ENCODE results near the gene MAP2K2. TPM values are rescaled to one million over a fixed set of nuclear protein-coding genes. Genes with fewer than 3 reads are reported as not detected.

Gene MAP2K2
- total RNA-seq, 4 donors from 2014 or later, result 76.9 to 128 (median 93.8) TPM

DNA sequence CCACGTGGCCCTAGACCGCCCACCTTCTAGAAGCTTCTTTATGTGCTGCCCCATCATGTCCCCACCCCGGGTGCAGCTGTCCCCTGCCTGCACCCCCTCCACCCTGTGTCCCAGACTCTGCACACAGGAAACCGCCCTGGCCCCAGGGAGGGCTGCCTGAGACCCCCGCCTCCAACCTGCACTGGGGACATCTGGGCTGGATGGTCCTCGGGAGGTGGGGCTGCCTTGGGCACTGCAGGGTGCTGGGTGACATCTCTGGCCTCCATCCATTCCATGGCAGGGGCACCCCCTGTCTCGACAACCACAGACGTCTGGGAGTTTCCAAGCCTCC, 39.4 kb downstream of the MAP2K2 start:
- no peaks in the 10 kb centered on the region for H3K9me3 ChIP-seq
- intact Hi-C loops (cut with DNase I), result no loop called here
- DNase-seq, result no peak
- peaks cover 1 to 6% (median 4%) of the 10 kb centered on the region in 3 donors for H3K36me3 ChIP-seq
- H3K27ac ChIP-seq, result peak overlapping the region; percentile 56 to 82 (median 71)
- 51 to 63% methylated on average over 3 to 6 of the region's 8 CpGs for WGBS, 2 donors
- TF ChIP-seq, protein P1, sequence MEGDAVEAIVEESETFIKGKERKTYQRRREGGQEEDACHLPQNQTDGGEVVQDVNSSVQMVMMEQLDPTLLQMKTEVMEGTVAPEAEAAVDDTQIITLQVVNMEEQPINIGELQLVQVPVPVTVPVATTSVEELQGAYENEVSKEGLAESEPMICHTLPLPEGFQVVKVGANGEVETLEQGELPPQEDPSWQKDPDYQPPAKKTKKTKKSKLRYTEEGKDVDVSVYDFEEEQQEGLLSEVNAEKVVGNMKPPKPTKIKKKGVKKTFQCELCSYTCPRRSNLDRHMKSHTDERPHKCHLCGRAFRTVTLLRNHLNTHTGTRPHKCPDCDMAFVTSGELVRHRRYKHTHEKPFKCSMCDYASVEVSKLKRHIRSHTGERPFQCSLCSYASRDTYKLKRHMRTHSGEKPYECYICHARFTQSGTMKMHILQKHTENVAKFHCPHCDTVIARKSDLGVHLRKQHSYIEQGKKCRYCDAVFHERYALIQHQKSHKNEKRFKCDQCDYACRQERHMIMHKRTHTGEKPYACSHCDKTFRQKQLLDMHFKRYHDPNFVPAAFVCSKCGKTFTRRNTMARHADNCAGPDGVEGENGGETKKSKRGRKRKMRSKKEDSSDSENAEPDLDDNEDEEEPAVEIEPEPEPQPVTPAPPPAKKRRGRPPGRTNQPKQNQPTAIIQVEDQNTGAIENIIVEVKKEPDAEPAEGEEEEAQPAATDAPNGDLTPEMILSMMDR (IDR thresholded peaks at IDR 0.05), result no peak
- no peak for TF ChIP-seq POLR2A (IDR thresholded peaks at IDR 0.05)
- no peaks in the 10 kb centered on the region for H3K27me3 ChIP-seq
- H3K4me1 ChIP-seq, result peaks cover 10 to 56% (median 14%) of the 10 kb centered on the region in 3 donors
- H3K4me3 ChIP-seq, result peak overlapping the region in 3 of 4 donors; percentile 9 to 48 (median 36)

DNA sequence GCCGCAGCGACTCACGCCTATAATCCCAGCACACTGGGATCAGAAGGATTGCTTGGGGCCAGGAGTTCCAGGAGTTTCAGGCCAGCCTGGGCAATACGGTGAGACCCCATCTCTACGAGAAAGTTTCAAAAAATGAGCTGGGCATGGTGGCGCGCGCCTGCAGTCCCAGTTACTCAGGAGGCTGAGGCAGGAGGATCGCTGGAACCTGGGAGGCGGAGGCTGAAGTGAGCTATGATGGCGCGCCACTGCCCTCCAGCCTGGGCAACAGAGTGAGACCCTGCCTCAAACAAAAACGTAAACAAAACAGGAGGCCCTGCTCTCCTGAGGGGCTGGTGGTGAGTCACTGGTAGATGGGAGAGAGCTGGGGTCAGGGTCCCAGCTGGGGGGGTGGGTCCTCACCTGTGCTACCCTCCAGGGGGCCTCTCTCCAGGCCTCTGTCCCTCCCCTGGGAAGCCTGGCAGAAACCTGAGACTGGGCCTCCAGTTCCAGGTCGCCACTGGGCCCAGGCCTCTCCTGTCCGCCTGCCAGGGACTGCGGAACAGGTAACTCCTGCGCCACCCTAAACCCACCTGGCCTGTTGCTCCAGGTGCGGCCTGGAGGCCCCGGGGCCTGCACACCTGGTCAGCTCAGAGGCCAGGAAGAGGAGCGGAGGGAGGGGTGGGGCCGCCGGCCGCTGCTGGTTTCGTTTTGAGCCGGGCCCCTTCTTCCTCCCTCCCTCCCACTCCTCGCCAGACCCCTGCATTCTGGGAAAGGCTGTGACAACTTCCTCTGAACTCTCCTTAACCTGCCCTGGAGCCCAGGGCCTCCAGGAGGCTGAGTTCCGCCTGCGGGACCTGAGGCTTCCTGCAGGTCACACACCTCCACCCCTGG, 40.0 kb downstream of the MAP2K2 start:
- H3K36me3 ChIP-seq, result no peaks in the 10 kb centered on the region
- 31 to 45% methylated on average over 18 to 19 of the region's 28 CpGs for WGBS, 2 donors
- peak overlapping the region; percentile 56 to 82 (median 71) for H3K27ac ChIP-seq
- DNase-seq, result no peak
- TF ChIP-seq, protein P1 (IDR thresholded peaks at IDR 0.05), result no peak
- H3K4me3 ChIP-seq, result peak overlapping the region; percentile 9 to 48 (median 25)
- H3K9me3 ChIP-seq, result no peaks in the 10 kb centered on the region
- peaks cover 10 to 61% (median 14%) of the 10 kb centered on the region in 3 donors for H3K4me1 ChIP-seq
- intact Hi-C loops (cut with DNase I), result no loop called here
- no peaks in the 10 kb centered on the region for H3K27me3 ChIP-seq

DNA sequence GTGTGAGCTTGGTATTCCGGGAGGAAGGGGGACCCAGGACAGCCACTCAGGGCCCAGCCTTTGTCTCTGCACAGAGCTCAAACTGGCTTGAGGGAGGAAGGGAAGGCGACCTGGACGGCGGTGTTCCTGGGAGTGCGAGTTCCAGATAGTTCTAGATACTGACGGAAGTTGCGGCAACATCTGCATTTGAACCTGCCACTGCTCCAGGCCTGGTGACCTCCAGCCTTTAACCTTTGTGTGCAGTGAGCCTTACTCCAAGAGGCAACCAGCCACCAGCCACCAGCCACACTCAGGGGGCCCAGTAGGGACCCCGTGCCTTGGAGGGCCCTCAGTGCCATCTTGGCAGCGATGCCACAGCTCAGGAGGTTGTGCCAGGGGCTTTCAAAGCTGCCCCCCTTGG, 41.8 kb downstream of the MAP2K2 start:
- intact Hi-C loops (cut with DNase I), result no loop called here

DNA sequence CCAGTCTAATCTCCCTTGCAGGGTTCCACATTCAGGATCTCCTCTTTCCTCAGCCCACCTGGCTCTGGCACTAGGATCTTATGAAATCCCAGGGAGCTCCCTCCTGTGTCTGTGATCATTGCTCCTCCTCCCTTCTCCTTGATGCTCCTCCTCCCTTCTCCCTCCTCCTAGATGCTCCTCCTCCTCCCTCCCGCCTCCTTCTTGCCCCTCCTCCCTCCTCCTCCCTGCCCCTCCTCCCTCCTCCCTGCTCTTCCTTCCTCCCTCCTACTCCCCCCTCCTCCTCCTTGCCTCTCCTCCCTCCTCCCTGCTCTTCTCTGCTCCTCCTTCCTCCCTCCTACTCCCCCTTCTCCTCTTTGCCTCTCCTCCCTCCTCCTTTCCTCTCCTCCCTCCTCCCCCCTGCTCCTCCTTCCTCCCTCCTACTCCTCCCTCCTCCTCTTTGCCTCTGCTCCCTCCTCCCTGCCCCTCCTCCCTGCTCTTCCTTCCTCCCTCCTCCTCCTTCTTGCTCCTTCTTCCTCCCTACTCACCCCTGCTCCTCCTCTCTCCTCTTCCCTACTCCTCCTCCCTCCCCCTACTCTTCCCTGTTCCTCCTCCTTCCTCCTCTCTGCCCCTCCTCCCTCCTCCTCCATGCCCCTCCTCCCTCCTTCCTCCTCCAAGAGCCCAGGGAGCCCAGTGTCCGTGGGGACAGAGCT, 42.3 kb downstream of the MAP2K2 start:
- no peak for DNase-seq
- intact Hi-C loops (cut with DNase I), result no loop called here
- H3K4me3 ChIP-seq, result no peak overlapping the region
- 11 to 23% methylated on average over 1 to 2 of the region's 2 CpGs for WGBS, 2 donors
- no peaks in the 10 kb centered on the region for H3K9me3 ChIP-seq
- peak overlapping the region in 2 of 4 donors; percentile 20 to 25 for H3K27ac ChIP-seq
- TF ChIP-seq, protein P1 (IDR thresholded peaks at IDR 0.05), result no peak
- TF ChIP-seq POLR2A (IDR thresholded peaks at IDR 0.05), result no peak
- no peaks in the 10 kb centered on the region for H3K36me3 ChIP-seq
- no peaks in the 10 kb centered on the region for H3K27me3 ChIP-seq
- peaks cover 20 to 65% (median 24%) of the 10 kb centered on the region in 3 donors for H3K4me1 ChIP-seq

More for the DNA sequence above, 41.8 kb downstream of the MAP2K2 start:
- Histone ChIP-seq H3K4me1 (peaks cover 21 to 65% (median 24%) of the 10 kb centered on the region in 3 donors), H3K4me3 (no peak overlapping the region), H3K9me3 (no peaks in the 10 kb centered on the region), H3K36me3 (no peaks in the 10 kb centered on the region), H3K27me3 (no peaks in the 10 kb centered on the region), H3K27ac (peak overlapping the region in 2 of 4 donors; percentile 20 to 25)
- no peak for TF ChIP-seq POLR2A (IDR thresholded peaks at IDR 0.05)
- TF ChIP-seq, protein P1 (IDR thresholded peaks at IDR 0.05), result no peak
- DNase-seq, result no peak
- WGBS, 2 donors, result 87 to 93% methylated on average over 3 to 7 of the region's 9 CpGs

DNA sequence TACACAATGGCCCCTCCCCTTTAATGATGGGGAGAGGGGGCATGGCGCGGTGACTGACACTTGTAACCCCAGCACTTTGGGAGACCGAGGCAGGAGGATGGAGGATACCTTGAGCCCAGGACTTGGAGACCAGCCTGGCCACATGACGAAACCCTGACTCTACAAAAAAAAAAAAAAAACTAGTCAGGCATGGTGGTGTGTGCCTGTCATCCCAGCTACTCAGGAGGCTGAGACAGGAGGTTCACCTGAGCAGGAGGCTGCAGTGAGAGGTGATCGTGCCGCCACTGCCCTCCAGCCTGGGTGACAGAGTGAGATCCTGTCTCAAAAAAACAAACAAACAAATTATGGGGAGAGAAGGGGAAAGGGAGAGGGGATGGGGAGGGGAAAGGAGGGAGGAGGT, 43.4 kb downstream of the MAP2K2 start:
- whole genome bisulfite sequencing, 2 donors, result 70 to 84% methylated on average over 5 to 6 of the region's 6 CpGs
- no peaks in the 10 kb centered on the region for H3K9me3 ChIP-seq

More for the DNA sequence above, 43.4 kb downstream of the MAP2K2 start:
- TF ChIP-seq, protein P1 (IDR thresholded peaks at IDR 0.05), result no peak
- Histone ChIP-seq H3K4me3 (no peak overlapping the region), H3K27ac (no peak overlapping the region), H3K4me1 (peaks cover 17 to 57% (median 24%) of the 10 kb centered on the region in 3 donors), H3K36me3 (no peaks in the 10 kb centered on the region), H3K27me3 (no peaks in the 10 kb centered on the region)
- intact Hi-C loops (cut with DNase I), result no loop called here
- no peak for DNase-seq

All from esophagus squamous epithelium (tissue), 5 donors.